Measurements from ENCODE around the gene VSIG10. TPM values are rescaled to one million over a fixed set of nuclear protein-coding genes. Genes with fewer than 3 reads are reported as not detected.

The VSIG10 gene
- total and polyA plus RNA-seq, 2 of the 13 experiments (the other 11 are each of a cell fraction or from before 2014, with no cell fraction given): 25.6 to 42.5 TPM

GRCh38 chr12:118124333-118124874 is 20.6 kb upstream of the VSIG10 start (continued):
- TF ChIP-seq ZNF609 (CRISPR knock-in tag; IDR thresholded peaks at IDR 0.05; ENCODE audit: borderline replicate concordance): peak; percentile 77; the same call in 1 of the 2 replicates
- TF ChIP-seq YEATS4 (CRISPR knock-in tag; IDR thresholded peaks at IDR 0.05; ENCODE audit: borderline replicate concordance): 0 out of 2 replicates have a peak, but pooled peaks have one; percentile 34
- peak; percentile 69; the same call in 1 of the 2 replicates for TF ChIP-seq KDM6A (CRISPR knock-in tag; IDR thresholded peaks at IDR 0.05; ENCODE audit: low read depth)
- no peak for TF ChIP-seq TEF (CRISPR knock-in tag; IDR thresholded peaks at IDR 0.05)
- TF ChIP-seq YY1 (IDR thresholded peaks at IDR 0.05; ENCODE audit: insufficient read depth, insufficient replicate concordance, low read depth, low read length): no peak
- peak; percentile 67 for TF ChIP-seq CREM (IDR thresholded peaks at IDR 0.05)
- no peak for TF ChIP-seq CREM (CRISPR knock-in tag; IDR thresholded peaks at IDR 0.05)
- TF ChIP-seq, protein P1, sequence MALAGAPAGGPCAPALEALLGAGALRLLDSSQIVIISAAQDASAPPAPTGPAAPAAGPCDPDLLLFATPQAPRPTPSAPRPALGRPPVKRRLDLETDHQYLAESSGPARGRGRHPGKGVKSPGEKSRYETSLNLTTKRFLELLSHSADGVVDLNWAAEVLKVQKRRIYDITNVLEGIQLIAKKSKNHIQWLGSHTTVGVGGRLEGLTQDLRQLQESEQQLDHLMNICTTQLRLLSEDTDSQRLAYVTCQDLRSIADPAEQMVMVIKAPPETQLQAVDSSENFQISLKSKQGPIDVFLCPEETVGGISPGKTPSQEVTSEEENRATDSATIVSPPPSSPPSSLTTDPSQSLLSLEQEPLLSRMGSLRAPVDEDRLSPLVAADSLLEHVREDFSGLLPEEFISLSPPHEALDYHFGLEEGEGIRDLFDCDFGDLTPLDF (CRISPR knock-in tag; IDR thresholded peaks at IDR 0.05): no peak
- TF ChIP-seq ZFP62 (CRISPR knock-in tag; IDR thresholded peaks at IDR 0.05): no peak
- no peak for TF ChIP-seq SNRNP70 (IDR thresholded peaks at IDR 0.05; ENCODE audit: low read depth, low read length)
- no peak for TF ChIP-seq NFIB (CRISPR knock-in tag; IDR thresholded peaks at IDR 0.05; ENCODE audit: borderline replicate concordance)
- 0 out of 2 replicates have a peak, but pooled peaks have one; percentile 37 for TF ChIP-seq ATF1 (CRISPR knock-in tag; IDR thresholded peaks at IDR 0.05)
- TF ChIP-seq TAF1 (CRISPR knock-in tag; IDR thresholded peaks at IDR 0.05): no peak
- no peak for TF ChIP-seq U2AF1 (optimal IDR thresholded peaks at IDR 0.05; ENCODE audit: low read depth, low read length)
- no peak for TF ChIP-seq MBNL3 (CRISPR knock-in tag; conservative IDR thresholded peaks at IDR 0.05)
- peak; percentile 77; the same call in 1 of the 2 replicates for TF ChIP-seq GATA4 (IDR thresholded peaks at IDR 0.05; ENCODE audit: borderline replicate concordance, low read depth)
- TF ChIP-seq, protein P2, sequence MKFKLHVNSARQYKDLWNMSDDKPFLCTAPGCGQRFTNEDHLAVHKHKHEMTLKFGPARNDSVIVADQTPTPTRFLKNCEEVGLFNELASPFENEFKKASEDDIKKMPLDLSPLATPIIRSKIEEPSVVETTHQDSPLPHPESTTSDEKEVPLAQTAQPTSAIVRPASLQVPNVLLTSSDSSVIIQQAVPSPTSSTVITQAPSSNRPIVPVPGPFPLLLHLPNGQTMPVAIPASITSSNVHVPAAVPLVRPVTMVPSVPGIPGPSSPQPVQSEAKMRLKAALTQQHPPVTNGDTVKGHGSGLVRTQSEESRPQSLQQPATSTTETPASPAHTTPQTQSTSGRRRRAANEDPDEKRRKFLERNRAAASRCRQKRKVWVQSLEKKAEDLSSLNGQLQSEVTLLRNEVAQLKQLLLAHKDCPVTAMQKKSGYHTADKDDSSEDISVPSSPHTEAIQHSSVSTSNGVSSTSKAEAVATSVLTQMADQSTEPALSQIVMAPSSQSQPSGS (CRISPR knock-in tag; IDR thresholded peaks at IDR 0.05): 0 out of 2 replicates have a peak, but pooled peaks have one; percentile 29
- no peak for TF ChIP-seq ZZZ3 (CRISPR knock-in tag; IDR thresholded peaks at IDR 0.05; ENCODE audit: borderline replicate concordance)
- no peak for TF ChIP-seq UBTF (CRISPR knock-in tag; IDR thresholded peaks at IDR 0.05)
- TF ChIP-seq ZNF644 (CRISPR knock-in tag; IDR thresholded peaks at IDR 0.05; ENCODE audit: low read depth): peak; percentile 71; the same call in 1 of the 2 replicates
